ENCODE measurements around the gene ADCK2. TPM values are rescaled to one million over a fixed set of nuclear protein-coding genes. Genes with fewer than 3 reads are reported as not detected.
A peak's percentile ranks its signal among the peaks of the same experiment; 100 is the strongest.
"Not testable (repeated sequence)": the region's sequence is repeated elsewhere in the genome, so short reads cannot be mapped to it uniquely, and the experiment has no call there.

ADCK2 gene
- 23.6 to 28.0 TPM (median 26.9 TPM) in 3 replicates for total RNA-seq
- long read RNA-seq, transcript ADCK2-201 (8 exons, 2,377 nt) = major isoform, 73 of 76 reads
- long read RNA-seq, partial matches to known transcripts = 2 of 76 reads
- long read RNA-seq, other reads (novel, unspliced or antisense) = 1 of 76 reads

GRCh38 chr7:140672382-140673062 lies at the start of gene ADCK2:
ADCK2 (plus strand) TSS chr7:140672945; CDS start chr7:140673331, 386 bp downstream.
- H3K27ac Mint-ChIP-seq (ENCODE audit: unreplicated experiment) = no peak within 1 kb of the TSS
- H3K4me3 Mint-ChIP-seq (ENCODE audit: unreplicated experiment) = peak within 1 kb of the TSS; percentile 76
- DNase-seq (ENCODE audit: low spot score) = no peak
- H3K27me3 Mint-ChIP-seq (ENCODE audit: low read depth) = no peaks in the 10 kb centered on the region
- H3K9me3 Mint-ChIP-seq (ENCODE audit: low read depth) = no peaks in the 10 kb centered on the region
- H3K4me1 Mint-ChIP-seq (ENCODE audit: low read depth) = peaks cover 37% of the 10 kb centered on the region
- TF ChIP-seq CTCF (IDR thresholded peaks at IDR 0.05) = no peak
- H3K36me3 Mint-ChIP-seq (ENCODE audit: low read depth) = peaks cover under 1% of the 10 kb centered on the region

- Mint-ChIP-seq H3K27me3 (ENCODE audit: low read depth) (no peaks in the 10 kb centered on the region), H3K4me1 (ENCODE audit: low read depth) (peaks cover 56% of the 10 kb centered on the region), H3K36me3 (ENCODE audit: low read depth) (no peaks in the 10 kb centered on the region), H3K9me3 (ENCODE audit: low read depth) (no peaks in the 10 kb centered on the region), H3K4me3 (ENCODE audit: unreplicated experiment) (no peak overlapping the region), H3K27ac (ENCODE audit: unreplicated experiment) (peak overlapping the region; percentile 92)
- no peak for DNase-seq (ENCODE audit: low spot score)
- TF ChIP-seq CTCF (IDR thresholded peaks at IDR 0.05) = no peak
These were observed 48.8 kb upstream of the ADCK2 start for GRCh38 chr7:140623980-140624379.

GRCh38 chr7:140624392-140625191 lies 48.2 kb upstream of the ADCK2 start:
- no peak for DNase-seq (ENCODE audit: low spot score)
- H3K36me3 Mint-ChIP-seq (ENCODE audit: low read depth) = no peaks in the 10 kb centered on the region
- H3K4me3 Mint-ChIP-seq (ENCODE audit: unreplicated experiment) = no peak overlapping the region
- TF ChIP-seq CTCF (IDR thresholded peaks at IDR 0.05) = no peak
- H3K27ac Mint-ChIP-seq (ENCODE audit: unreplicated experiment) = peak overlapping the region; percentile 92
- H3K9me3 Mint-ChIP-seq (ENCODE audit: low read depth) = no peaks in the 10 kb centered on the region
- peaks cover 56% of the 10 kb centered on the region for H3K4me1 Mint-ChIP-seq (ENCODE audit: low read depth)
- no peaks in the 10 kb centered on the region for H3K27me3 Mint-ChIP-seq (ENCODE audit: low read depth)

GRCh38 chr7:140625192-140625558 lies 47.6 kb upstream of the ADCK2 start:
- H3K9me3 Mint-ChIP-seq (ENCODE audit: low read depth); H3K27me3 Mint-ChIP-seq (ENCODE audit: low read depth); H3K4me3 Mint-ChIP-seq (ENCODE audit: unreplicated experiment); DNase-seq (ENCODE audit: low spot score); H3K36me3 Mint-ChIP-seq (ENCODE audit: low read depth): not testable (repeated sequence)
- Mint-ChIP-seq H3K27ac (ENCODE audit: unreplicated experiment) (peak overlapping the region; percentile 92), H3K4me1 (ENCODE audit: low read depth) (peaks cover 53% of the 10 kb centered on the region)

- TF ChIP-seq CTCF (IDR thresholded peaks at IDR 0.05) = no peak
- Mint-ChIP-seq H3K36me3 (ENCODE audit: low read depth) (no peaks in the 10 kb centered on the region), H3K27ac (ENCODE audit: unreplicated experiment) (peak overlapping the region; percentile 96), H3K4me3 (ENCODE audit: unreplicated experiment) (peak overlapping the region; percentile 33), H3K27me3 (ENCODE audit: low read depth) (no peaks in the 10 kb centered on the region), H3K9me3 (ENCODE audit: low read depth) (no peaks in the 10 kb centered on the region), H3K4me1 (ENCODE audit: low read depth) (peaks cover 47% of the 10 kb centered on the region)
- peak; percentile 70 for DNase-seq (ENCODE audit: low spot score)
These were observed 46.6 kb upstream of the ADCK2 start for GRCh38 chr7:140625908-140626868.

All from chondrocyte (in vitro differentiated cells).